NCI-H146 treated with DMSO at 0.1 percent for 48 hours (cell line): ENCODE measurements around the gene ATG16L1.

Source experiments
- DNase-seq: peaks from one replicate; lab custom pipeline; 2025; ENCODE audit not compliant: unreplicated experiment; lab: John Stamatoyannopoulos, UW

ATG16L1 gene

GRCh38 chr2:233251306-233252116, at the start of gene ATG16L1:
ATG16L1 (plus strand) TSS chr2:233251673; CDS start chr2:233251828, 155 bp downstream.
- DNase-seq = peak; percentile 68

- DNase-seq = no peak
These were observed 48.9 kb upstream of the ATG16L1 start for GRCh38 chr2:233202531-233202944.

GRCh38 chr2:233203060-233203459, 48.4 kb upstream of the ATG16L1 start:
- no peak for DNase-seq

- no peak for DNase-seq
These were observed 47.1 kb upstream of the ATG16L1 start for GRCh38 chr2:233204286-233204936.

- DNase-seq = no peak
These were observed 42.9 kb upstream of the ATG16L1 start for GRCh38 chr2:233208382-233209116.

- no peak for DNase-seq
These were observed 42.3 kb upstream of the ATG16L1 start for GRCh38 chr2:233209117-233209532.

- no peak for DNase-seq
These were observed 41.8 kb upstream of the ATG16L1 start for GRCh38 chr2:233209533-233210171.

GRCh38 chr2:233210281-233210680, 41.2 kb upstream of the ATG16L1 start:
- no peak for DNase-seq

GRCh38 chr2:233210843-233211547, 40.5 kb upstream of the ATG16L1 start:
- DNase-seq = no peak

GRCh38 chr2:233211548-233211895, 40.0 kb upstream of the ATG16L1 start:
- no peak for DNase-seq

- no peak for DNase-seq
These were observed 38.5 kb upstream of the ATG16L1 start for GRCh38 chr2:233213011-233213410.

- no peak for DNase-seq
These were observed 37.5 kb upstream of the ATG16L1 start for GRCh38 chr2:233213975-233214374.

- no peak for DNase-seq
These were observed 33.5 kb upstream of the ATG16L1 start for GRCh38 chr2:233217892-233218377.

- DNase-seq = no peak
These were observed 32.6 kb upstream of the ATG16L1 start for GRCh38 chr2:233218836-233219235.

- DNase-seq = no peak
These were observed 31.6 kb upstream of the ATG16L1 start for GRCh38 chr2:233219848-233220247.

- no peak for DNase-seq
These were observed 30.0 kb upstream of the ATG16L1 start for GRCh38 chr2:233221378-233222063.

- no peak for DNase-seq
These were observed 28.2 kb upstream of the ATG16L1 start for GRCh38 chr2:233223059-233223894.

- no peak for DNase-seq
These were observed 26.0 kb upstream of the ATG16L1 start for GRCh38 chr2:233225230-233226068.
